HL-60 (cell line): ENCODE measurements around the gene SHROOM4.

Experiments
- CTCF ChIP-seq: IDR thresholded peaks from one replicate; pipeline ENCODE4 v1.5.1; 2011; ENCODE audit warnings: low read length, control low read depth, inconsistent platforms; ENCODE audit not compliant: insufficient read depth
- GABPA ChIP-seq: IDR thresholded peaks from 2 replicates; pipeline ENCODE4 v1.6.1; 2012; ENCODE audit warnings: low read depth
- POLR2AphosphoS5 ChIP-seq: IDR thresholded peaks from 2 replicates; pipeline ENCODE4 v1.6.1; 2012; ENCODE audit warnings: low read depth
- REST ChIP-seq: IDR thresholded peaks from 2 replicates; pipeline ENCODE4 v1.6.1; 2012; ENCODE audit warnings: low read depth; ENCODE audit not compliant: insufficient replicate concordance
- SPI1 ChIP-seq: IDR thresholded peaks from 2 replicates; pipeline ENCODE4 v1.6.1; 2012; ENCODE audit warnings: low read depth, mild to moderate bottlenecking, borderline replicate concordance

GRCh38 chrX:50704360-50704759 is 109.6 kb downstream of the SHROOM4 start:
- TF ChIP-seq CTCF (no peak), GABPA (no peak), REST (no peak), SPI1 (no peak), POLR2AphosphoS5 (no peak)
